Mesodermal cell (in vitro differentiated cells): ENCODE results near the gene KIF26B.
"Not testable (repeated sequence)": the region's sequence is repeated elsewhere in the genome, so short reads cannot be mapped to it uniquely, and the experiment has no call there.

Source experiments
- H3K27ac ChIP-seq: 2 replicates; pipeline ENCODE4 v1.7.0; 2013; ENCODE audit warnings: mild to moderate bottlenecking, low read depth, low read length, moderate library complexity; ENCODE audit not compliant: severe bottlenecking
- H3K36me3 ChIP-seq: 2 replicates; pipeline ENCODE4 v1.7.1; 2013; ENCODE audit warnings: mild to moderate bottlenecking, low read length, moderate library complexity; ENCODE audit not compliant: control insufficient read depth, insufficient read depth
- H3K4me1 ChIP-seq: one replicate; pipeline ENCODE4 v1.7.1; 2013; ENCODE audit warnings: mild to moderate bottlenecking, low read length; ENCODE audit not compliant: insufficient read depth, control insufficient read depth, poor library complexity, severe bottlenecking
- H3K4me3 ChIP-seq: 2 replicates; pipeline ENCODE4 v1.7.0; 2013; ENCODE audit warnings: low read length, control low read depth, mild to moderate bottlenecking; ENCODE audit not compliant: insufficient read depth, poor library complexity, severe bottlenecking; ENCODE audit errors: extremely low read depth
- H3K9me3 ChIP-seq: 2 replicates; pipeline ENCODE4 v1.7.1; 2013; ENCODE audit warnings: mild to moderate bottlenecking, low read length, moderate library complexity; ENCODE audit not compliant: control insufficient read depth
- WGBS, 2 experiments: methylation state at CpG; one replicate each; pipeline ENCODE4 v1.1.5; 2013; ENCODE audit warnings: missing lambda C conversion rate in 2 of 2; ENCODE audit not compliant: insufficient coverage in 2 of 2; 5-methylcytosine and 5-hydroxymethylcytosine counted together

KIF26B gene

DNA sequence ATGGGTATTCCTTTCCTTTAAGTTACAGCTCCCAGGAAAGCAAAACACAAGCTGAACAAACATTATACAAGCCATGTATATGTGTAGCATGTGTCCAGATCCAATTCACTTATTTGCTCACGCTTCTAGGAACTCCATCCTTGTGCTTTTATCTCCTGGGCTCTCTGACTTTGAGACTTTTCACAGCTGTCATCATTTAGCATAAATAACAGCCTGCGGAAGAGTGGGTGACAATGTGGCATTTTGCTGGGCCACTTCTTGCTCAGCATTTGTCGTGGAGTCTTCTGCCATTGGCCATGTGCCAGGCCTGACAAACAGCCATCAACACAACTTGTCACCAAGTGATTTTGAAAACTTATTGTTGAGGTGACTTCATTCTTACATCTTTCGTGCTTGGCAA, 164.3 kb downstream of the KIF26B start:
- no peak overlapping the region for H3K27ac ChIP-seq
- H3K9me3 ChIP-seq, result no peaks in the 10 kb centered on the region
- H3K36me3 ChIP-seq, result no peaks in the 10 kb centered on the region
- 100% methylated on average over 2 to 3 of the region's 4 CpGs for WGBS, 2 experiments
- H3K4me1 ChIP-seq, result no peaks in the 10 kb centered on the region
- H3K4me3 ChIP-seq, result no peak overlapping the region

DNA sequence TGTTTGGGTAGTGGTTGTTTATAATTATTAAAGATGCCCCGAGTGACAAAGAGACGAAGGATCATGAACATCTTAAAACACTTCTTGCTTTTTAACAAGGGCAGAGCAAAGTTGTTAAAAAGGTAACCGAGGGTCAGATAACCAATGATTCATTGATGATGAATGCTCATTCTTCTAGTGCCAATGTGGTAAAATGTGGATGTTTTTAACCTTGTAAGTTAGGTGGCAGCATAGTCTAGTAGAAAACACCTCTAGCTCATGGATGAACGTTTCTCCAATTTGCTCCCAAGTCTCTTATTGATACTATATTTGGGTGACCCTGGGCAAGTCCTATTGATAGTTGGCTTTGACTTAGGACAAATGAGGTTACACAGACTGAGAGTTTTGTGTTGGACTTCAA, 167.9 kb downstream of the KIF26B start:
- no peak overlapping the region for H3K4me3 ChIP-seq
- no peaks in the 10 kb centered on the region for H3K9me3 ChIP-seq
- H3K4me1 ChIP-seq, result no peaks in the 10 kb centered on the region
- no peak overlapping the region for H3K27ac ChIP-seq
- H3K36me3 ChIP-seq, result no peaks in the 10 kb centered on the region
- WGBS, 2 experiments, result 86 to 100% methylated on average over 1 to 2 of the region's 4 CpGs

DNA sequence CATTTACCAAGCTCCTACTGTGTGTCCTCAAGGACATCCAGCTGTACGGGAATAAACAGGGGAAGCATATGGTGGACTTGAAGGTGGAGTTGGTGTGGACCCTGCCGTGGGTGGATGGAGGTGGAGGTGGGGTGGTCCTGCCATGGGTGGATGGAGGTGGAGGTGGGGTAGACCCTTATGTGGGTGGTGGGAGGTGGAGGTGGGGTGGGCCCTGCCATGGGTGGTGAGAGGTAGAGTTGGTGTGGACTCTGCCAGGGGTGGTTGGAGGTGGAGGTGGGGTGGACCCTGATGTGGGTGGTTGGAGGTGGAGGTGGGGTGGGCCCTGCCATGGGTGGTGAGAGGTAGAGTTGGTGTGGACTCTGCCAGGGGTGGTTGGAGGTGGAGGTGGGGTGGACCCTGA, 169.0 kb downstream of the KIF26B start:
- H3K27ac ChIP-seq, H3K9me3 ChIP-seq, H3K4me1 ChIP-seq, H3K36me3 ChIP-seq, H3K4me3 ChIP-seq: not testable (repeated sequence)
- WGBS, 2 experiments, result 92 to 100% methylated on average over 1 to 2 of the region's 2 CpGs

DNA sequence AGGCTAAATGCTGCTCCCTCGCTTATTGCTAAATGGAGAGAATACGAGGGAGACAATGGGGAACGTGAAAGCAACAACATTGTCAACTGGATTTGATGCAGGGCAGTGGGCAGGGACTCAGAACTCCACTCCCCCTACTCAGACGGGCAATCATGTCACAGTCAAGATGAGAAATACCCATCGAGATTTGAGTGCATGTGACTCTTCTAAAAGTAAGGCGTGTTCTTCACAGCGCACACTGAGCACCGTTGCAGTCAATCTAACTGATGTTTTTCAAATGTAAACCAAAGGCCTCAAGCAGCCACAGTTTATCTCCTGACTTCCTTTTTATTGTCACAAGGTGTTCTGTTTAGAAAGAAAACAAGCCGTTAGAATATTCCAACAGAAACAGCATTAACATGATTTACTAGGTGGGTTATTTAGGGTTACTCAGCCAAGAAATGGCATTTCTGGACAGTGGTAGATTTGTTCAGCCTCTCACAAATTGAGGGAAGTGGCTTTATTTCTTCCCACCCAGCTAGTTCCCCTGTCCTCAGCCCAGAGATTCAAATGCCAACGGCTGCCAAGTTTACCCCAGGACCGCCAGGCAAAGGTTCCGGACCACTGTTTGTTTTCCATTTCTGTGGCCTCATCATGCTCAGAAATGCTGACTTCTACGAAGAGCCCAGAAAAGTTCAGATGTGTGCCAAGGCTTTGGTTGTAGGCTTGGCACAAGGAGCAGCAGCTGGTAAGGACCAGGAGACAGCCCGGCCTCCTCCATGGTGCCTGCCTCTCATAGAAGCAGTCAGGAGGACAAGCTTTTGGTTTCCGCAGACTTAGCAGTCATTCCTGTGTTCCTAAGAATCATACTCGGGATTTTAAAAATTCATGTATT, 171.4 kb downstream of the KIF26B start:
- no peaks in the 10 kb centered on the region for H3K9me3 ChIP-seq
- H3K36me3 ChIP-seq, result no peaks in the 10 kb centered on the region
- no peak overlapping the region for H3K27ac ChIP-seq
- WGBS, 2 experiments, result 89 to 98% methylated on average over 11 to 15 of the region's 16 CpGs
- no peaks in the 10 kb centered on the region for H3K4me1 ChIP-seq
- H3K4me3 ChIP-seq, result no peak overlapping the region

DNA sequence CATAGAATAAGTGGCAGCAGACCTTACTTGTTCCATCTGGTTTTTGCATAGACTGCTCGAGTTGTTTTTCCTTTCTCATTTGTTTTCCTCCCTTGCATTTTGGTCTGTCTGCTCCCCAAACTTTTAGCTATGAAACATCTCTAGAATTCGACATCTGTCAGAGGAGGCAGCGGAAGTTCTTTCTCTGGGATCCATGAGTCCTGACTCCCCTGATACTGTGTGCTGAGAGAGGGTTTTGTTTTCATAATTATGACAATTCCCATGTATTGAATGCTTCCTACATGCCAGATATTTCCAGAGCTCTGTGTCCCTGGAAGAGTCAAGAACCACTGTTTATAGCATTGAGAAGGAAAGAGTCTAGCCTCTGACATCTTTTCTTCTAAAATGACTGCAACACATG, 172.6 kb downstream of the KIF26B start:
- WGBS, 2 experiments, result 83 to 90% methylated on average over 1 to 2 of the region's 3 CpGs
- H3K9me3 ChIP-seq, result no peaks in the 10 kb centered on the region
- no peak overlapping the region for H3K4me3 ChIP-seq
- no peak overlapping the region for H3K27ac ChIP-seq
- no peaks in the 10 kb centered on the region for H3K4me1 ChIP-seq
- no peaks in the 10 kb centered on the region for H3K36me3 ChIP-seq

DNA sequence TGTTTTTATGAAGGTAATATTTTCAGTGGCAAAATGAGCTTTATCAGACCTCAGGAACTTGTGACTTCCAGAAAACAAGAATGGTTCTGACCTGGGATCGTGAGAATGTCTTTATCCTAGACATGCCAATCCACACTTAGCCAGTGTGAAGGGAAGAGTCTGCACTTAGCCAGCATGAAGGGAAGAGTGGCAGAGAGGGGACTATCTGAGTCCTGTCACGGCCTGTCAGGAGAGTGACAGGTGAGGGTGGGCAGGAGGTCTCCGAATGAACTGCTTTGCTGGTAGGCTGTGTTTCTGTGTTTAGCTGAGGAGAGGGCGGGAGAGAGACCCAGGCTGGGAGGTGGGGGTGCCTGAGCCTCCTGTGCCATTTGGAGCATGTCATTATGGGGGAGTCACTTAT, 173.1 kb downstream of the KIF26B start:
- Histone ChIP-seq H3K4me3 (no peak overlapping the region), H3K4me1 (peaks cover 5% of the 10 kb centered on the region), H3K9me3 (no peaks in the 10 kb centered on the region), H3K36me3 (no peaks in the 10 kb centered on the region), H3K27ac (no peak overlapping the region)
- 63 to 88% methylated on average over 2 of the region's 4 CpGs for WGBS, 2 experiments

DNA sequence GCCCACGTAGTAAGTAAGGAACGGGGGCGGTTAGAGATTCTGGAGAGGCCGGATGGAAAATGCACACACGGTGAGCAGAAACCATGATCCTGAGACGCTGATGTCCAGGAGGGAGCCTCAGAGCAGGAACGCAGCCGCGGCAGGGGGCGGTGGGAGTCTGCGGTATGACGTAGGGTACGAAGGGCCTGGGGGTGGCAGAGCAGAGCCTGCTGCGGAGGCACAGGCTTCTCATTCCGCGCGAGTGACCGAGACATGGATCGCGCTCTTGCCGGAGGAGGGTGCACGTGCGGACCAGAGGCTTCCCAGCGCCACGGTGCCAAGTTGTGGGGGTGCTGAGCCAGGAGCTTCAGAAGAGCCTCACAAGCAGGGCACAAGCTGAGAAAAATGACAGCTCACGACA, 176.2 kb downstream of the KIF26B start:
- no peak overlapping the region for H3K4me3 ChIP-seq
- no peak overlapping the region for H3K27ac ChIP-seq

DNA sequence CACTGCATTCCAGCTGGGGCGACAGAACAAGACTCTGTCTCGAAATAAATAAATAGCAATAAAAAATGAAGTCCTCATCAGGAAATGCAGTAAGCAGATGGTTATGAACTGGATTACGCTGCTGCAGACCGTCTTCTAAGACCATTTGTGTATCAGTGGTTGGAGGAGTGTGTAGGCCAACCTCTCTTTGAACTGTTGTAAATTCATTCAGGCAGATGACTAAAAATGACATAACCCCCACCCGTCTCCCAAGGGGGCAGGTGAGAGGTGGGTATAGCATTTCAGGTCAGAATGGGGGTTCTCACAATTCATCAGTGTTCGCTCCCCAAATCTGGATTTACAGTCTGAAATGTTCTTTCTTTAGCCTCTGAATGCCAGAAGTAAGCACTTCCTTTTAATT, 177.3 kb downstream of the KIF26B start:
- no peaks in the 10 kb centered on the region for H3K9me3 ChIP-seq
- H3K4me3 ChIP-seq, result no peak overlapping the region
- no peak overlapping the region for H3K27ac ChIP-seq
- H3K36me3 ChIP-seq, result no peaks in the 10 kb centered on the region
- peaks cover 5% of the 10 kb centered on the region for H3K4me1 ChIP-seq
- WGBS, 2 experiments, result 95 to 97% methylated on average over 4 to 6 of the region's 6 CpGs

More for the DNA sequence above, 176.2 kb downstream of the KIF26B start:
- no peaks in the 10 kb centered on the region for H3K9me3 ChIP-seq
- peaks cover 5% of the 10 kb centered on the region for H3K4me1 ChIP-seq
- WGBS, 2 experiments, result 88 to 95% methylated on average over 23 to 25 of the region's 26 CpGs
- H3K36me3 ChIP-seq, result no peaks in the 10 kb centered on the region

DNA sequence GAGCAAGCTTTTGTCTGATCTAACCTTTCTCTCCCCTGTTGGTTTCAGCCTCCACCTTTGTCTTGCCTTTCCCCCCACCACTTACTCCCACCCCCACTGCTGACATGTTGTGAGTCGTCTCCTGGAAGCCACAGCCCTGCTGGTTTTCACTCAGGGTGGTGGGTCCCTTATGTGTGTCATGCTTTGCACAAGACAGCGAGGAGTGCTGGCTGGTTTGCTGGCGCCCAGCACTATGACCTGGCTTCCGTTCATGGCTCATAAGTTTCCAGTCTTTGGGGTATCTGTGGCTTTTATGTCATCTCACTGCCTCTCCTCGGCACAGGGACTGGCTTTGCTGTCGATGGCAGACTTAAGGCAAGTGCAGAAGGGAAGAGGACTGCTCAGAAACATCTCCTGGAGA, 177.7 kb downstream of the KIF26B start:
- 81 to 94% methylated on average over 4 to 5 of the region's 6 CpGs for WGBS, 2 experiments
- H3K4me3 ChIP-seq, result no peak overlapping the region

DNA sequence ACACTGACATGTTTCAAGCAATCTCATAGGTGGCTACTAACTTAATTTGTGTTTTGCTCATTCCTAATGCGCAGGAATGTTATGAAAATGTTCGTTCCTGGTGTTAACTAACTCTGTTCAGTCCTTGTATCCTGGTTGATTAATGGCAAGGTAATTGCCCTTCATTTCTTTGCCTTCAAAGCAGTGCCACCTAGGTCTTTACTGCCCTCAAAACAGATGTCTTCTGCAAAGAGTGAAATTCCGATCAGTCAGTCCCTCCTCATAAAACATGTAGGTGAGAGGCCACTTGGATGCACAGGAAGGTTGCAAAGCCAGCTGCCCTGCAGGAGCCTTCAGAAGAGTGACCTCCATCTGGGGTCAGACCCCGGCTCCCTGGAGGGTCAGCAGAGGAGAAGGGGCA, 179.4 kb downstream of the KIF26B start:
- WGBS, 2 experiments, result 79 to 93% methylated on average over 3 to 4 of the region's 4 CpGs
- no peak overlapping the region for H3K27ac ChIP-seq
- no peak overlapping the region for H3K4me3 ChIP-seq
- no peaks in the 10 kb centered on the region for H3K9me3 ChIP-seq
- no peaks in the 10 kb centered on the region for H3K36me3 ChIP-seq
- peaks cover 13% of the 10 kb centered on the region for H3K4me1 ChIP-seq

More for the DNA sequence above, 177.7 kb downstream of the KIF26B start:
- Histone ChIP-seq H3K27ac (no peak overlapping the region), H3K36me3 (no peaks in the 10 kb centered on the region), H3K4me1 (peaks cover 5% of the 10 kb centered on the region), H3K9me3 (no peaks in the 10 kb centered on the region)

DNA sequence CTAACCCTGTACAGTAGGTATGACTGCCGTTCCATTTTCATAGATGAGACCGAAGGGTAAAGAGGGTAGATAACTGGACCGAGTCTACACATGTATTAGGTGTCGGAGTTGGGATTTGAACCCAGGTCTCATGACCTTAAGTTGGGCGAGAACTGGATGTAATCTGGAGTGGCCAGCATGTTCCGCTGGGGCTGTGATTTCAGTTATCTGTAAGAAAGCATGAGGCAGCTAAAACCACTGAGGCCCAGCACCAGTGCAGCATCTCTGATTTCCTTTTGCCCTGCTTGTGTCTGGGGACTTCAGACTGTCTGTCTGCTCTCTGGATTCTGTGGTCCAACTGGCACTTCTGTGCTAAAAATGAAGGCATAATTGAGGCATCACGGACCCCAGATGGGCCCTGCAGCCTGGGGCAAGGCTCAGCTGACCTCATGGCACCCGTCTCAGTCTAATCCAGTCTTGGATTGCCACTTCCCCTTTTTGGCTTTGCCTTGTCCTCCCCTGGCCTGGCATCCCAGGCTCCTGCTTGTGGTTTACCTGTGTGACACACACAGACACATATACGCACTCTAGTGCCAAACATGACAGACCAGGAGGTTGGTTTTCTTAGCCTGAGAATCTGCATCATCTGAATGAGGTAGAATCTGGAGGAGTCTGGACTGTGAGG, 180.2 kb downstream of the KIF26B start:
- H3K4me3 ChIP-seq, result no peak overlapping the region
- H3K27ac ChIP-seq, result no peak overlapping the region
- 92 to 96% methylated on average over 8 of the region's 9 CpGs for WGBS, 2 experiments
- H3K4me1 ChIP-seq, result peaks cover 13% of the 10 kb centered on the region
- H3K9me3 ChIP-seq, result no peaks in the 10 kb centered on the region
- no peaks in the 10 kb centered on the region for H3K36me3 ChIP-seq
